GOT3 (cell line): Measurements from ENCODE around the gene RBM26.
"Not testable (repeated sequence)": the region's sequence is repeated elsewhere in the genome, so short reads cannot be mapped to it uniquely, and the experiment has no call there.

Experiments
- DNase-seq: peaks from one replicate; lab custom pipeline; 2025; ENCODE audit warnings: mixed read lengths; lab: John Stamatoyannopoulos, UW

The RBM26 gene

GRCh38 chr13:79386125-79386826 lies 19.8 kb downstream of the RBM26 start:
- no peak for DNase-seq

GRCh38 chr13:79385694-79386093 lies 20.4 kb downstream of the RBM26 start:
- DNase-seq = no peak

GRCh38 chr13:79384022-79384610 lies 21.9 kb downstream of the RBM26 start:
- no peak for DNase-seq

- DNase-seq = no peak
Measured at GRCh38 chr13:79382545-79383275, 23.3 kb downstream of the RBM26 start.

GRCh38 chr13:79380997-79381396 lies 25.1 kb downstream of the RBM26 start:
- DNase-seq = no peak

- no peak for DNase-seq
Measured at GRCh38 chr13:79379274-79379673, 26.8 kb downstream of the RBM26 start.

GRCh38 chr13:79376843-79377242 lies 29.2 kb downstream of the RBM26 start:
- no peak for DNase-seq

GRCh38 chr13:79374578-79374977 lies 31.5 kb downstream of the RBM26 start:
- no peak for DNase-seq

GRCh38 chr13:79373916-79374315 lies 32.1 kb downstream of the RBM26 start:
- DNase-seq = no peak

- no peak for DNase-seq
Measured at GRCh38 chr13:79369226-79369625, 36.8 kb downstream of the RBM26 start.

GRCh38 chr13:79365981-79366380 lies 40.1 kb downstream of the RBM26 start:
- DNase-seq = no peak

- DNase-seq = no peak
Measured at GRCh38 chr13:79361299-79361698, 44.8 kb downstream of the RBM26 start.

GRCh38 chr13:79360095-79360494 lies 46.0 kb downstream of the RBM26 start:
- DNase-seq = no peak

- DNase-seq = no peak
Measured at GRCh38 chr13:79359064-79359463, 47.0 kb downstream of the RBM26 start.

- no peak for DNase-seq
Measured at GRCh38 chr13:79354285-79354684, 51.8 kb downstream of the RBM26 start.

GRCh38 chr13:79353693-79354092 lies 52.4 kb downstream of the RBM26 start:
- DNase-seq = no peak

GRCh38 chr13:79352107-79352506 lies 53.9 kb downstream of the RBM26 start:
- DNase-seq = no peak

- DNase-seq = not testable (repeated sequence)
Measured at GRCh38 chr13:79349608-79350007, 56.4 kb downstream of the RBM26 start.

- no peak for DNase-seq
Measured at GRCh38 chr13:79349011-79349410, 57.0 kb downstream of the RBM26 start.

GRCh38 chr13:79346300-79346914 lies 59.6 kb downstream of the RBM26 start:
- DNase-seq = no peak

- DNase-seq = no peak
Measured at GRCh38 chr13:79341202-79341601, 64.9 kb downstream of the RBM26 start.

- DNase-seq = no peak
Measured at GRCh38 chr13:79340490-79340889, 65.6 kb downstream of the RBM26 start.

- DNase-seq = no peak
Measured at GRCh38 chr13:79338343-79338742, 67.7 kb downstream of the RBM26 start.
